DOHH2 (cell line): ENCODE results near the gene ZNF552.
A peak's percentile ranks its signal among the peaks of the same experiment; 100 is the strongest.

Experiments
- H3F3A ChIP-seq: fragments of 200-600 bp; sonication (generic), shearing (Covaris generic); 2 replicates; pipeline ENCODE4 v1.6.0; 2016; ENCODE audit warnings: antibody characterized with exemption, mild to moderate bottlenecking; ENCODE audit not compliant: control insufficient read depth, insufficient read depth
- H3K27ac ChIP-seq: fragments of 200-600 bp; sonication (generic); 2 replicates; pipeline ENCODE4 v1.5.1; 2014; ENCODE audit warnings: low read depth, mild to moderate bottlenecking, low read length, moderate library complexity
- H3K27me3 ChIP-seq: fragments of 200-600 bp; sonication (generic); 2 replicates; pipeline ENCODE4 v1.6.1; 2014; ENCODE audit warnings: mild to moderate bottlenecking, low read length, mixed read lengths; ENCODE audit not compliant: control insufficient read depth
- H3K36me3 ChIP-seq: fragments of 200-600 bp; sonication (generic); 2 replicates; pipeline ENCODE4 v1.6.1; 2014; ENCODE audit warnings: mild to moderate bottlenecking, low read length, moderate library complexity, mixed read lengths; ENCODE audit not compliant: control insufficient read depth
- H3K4me1 ChIP-seq: fragments of 200-600 bp; sonication (generic); 2 replicates; pipeline ENCODE4 v1.6.1; 2014; ENCODE audit warnings: mild to moderate bottlenecking, low read length, mixed read lengths; ENCODE audit not compliant: control insufficient read depth
- H3K4me2 ChIP-seq: fragments of 200-600 bp; sonication (generic); 2 replicates; pipeline ENCODE4 v1.6.0; 2014; ENCODE audit warnings: mild to moderate bottlenecking, low read length, moderate library complexity
- H3K4me3 ChIP-seq: fragments of 200-600 bp; sonication (generic); 2 replicates; pipeline ENCODE4 v1.5.1; 2014; ENCODE audit warnings: mild to moderate bottlenecking, low read length, mixed read lengths
- H3K79me2 ChIP-seq: fragments of 200-600 bp; sonication (generic); 2 replicates; pipeline ENCODE4 v1.6.1; 2014; ENCODE audit warnings: mild to moderate bottlenecking, low read length, mixed read lengths; ENCODE audit not compliant: control insufficient read depth
- H3K9me2 ChIP-seq: fragments of 200-600 bp; sonication (generic); replicated peaks from 2 replicates; pipeline ENCODE4 v1.6.1; 2014; ENCODE audit warnings: mild to moderate bottlenecking, low read length, mixed read lengths; ENCODE audit not compliant: control insufficient read depth
- H3K9me3 ChIP-seq: fragments of 200-600 bp; sonication (generic); 2 replicates; pipeline ENCODE4 v1.6.1; 2014; ENCODE audit warnings: antibody characterized with exemption, low read length, mixed read lengths; ENCODE audit not compliant: control insufficient read depth, insufficient read depth
- H4K20me1 ChIP-seq: fragments of 200-600 bp; sonication (generic); 2 replicates; pipeline ENCODE4 v1.6.0; 2014; ENCODE audit warnings: low read depth, mild to moderate bottlenecking, antibody characterized with exemption, low read length, moderate library complexity; ENCODE audit not compliant: control insufficient read depth, insufficient read depth
- CTCF ChIP-seq: fragments of 200-600 bp; sonication (generic); IDR thresholded peaks from one replicate; pipeline ENCODE4 v1.5.1; 2014; ENCODE audit warnings: antibody characterized with exemption, mild to moderate bottlenecking, low read depth, low read length; ENCODE audit not compliant: poor library complexity, severe bottlenecking
- EZH2phosphoT487 ChIP-seq: fragments of 200-600 bp; sonication (generic); IDR thresholded peaks from 2 replicates; pipeline ENCODE4 v1.6.1; 2017; ENCODE audit warnings: borderline replicate concordance, mild to moderate bottlenecking, antibody characterized with exemption, low read length, moderate library complexity, mixed read lengths

Gene ZNF552

GRCh38 chr19:57820599-57820998 lies 5.9 kb upstream of the ZNF552 start:
- no peaks in the 10 kb centered on the region for H3F3A ChIP-seq
- peak overlapping the region; percentile 95 for H3K4me3 ChIP-seq
- H4K20me1 ChIP-seq, result no peaks in the 10 kb centered on the region
- H3K27ac ChIP-seq, result no peak overlapping the region
- H3K9me2 ChIP-seq, result no peaks in the 10 kb centered on the region
- H3K4me1 ChIP-seq, result peaks cover 15% of the 10 kb centered on the region
- peaks cover 51% of the 10 kb centered on the region for H3K36me3 ChIP-seq
- peak overlapping the region; percentile 73 for H3K4me2 ChIP-seq
- H3K27me3 ChIP-seq, result no peaks in the 10 kb centered on the region
- H3K9me3 ChIP-seq, result peaks cover 3% of the 10 kb centered on the region; the same call in 1 of the 2 replicates
- TF ChIP-seq CTCF (no peak), EZH2phosphoT487 (no peak)
- H3K79me2 ChIP-seq, result peaks cover 67% of the 10 kb centered on the region

GRCh38 chr19:57819475-57820148 lies 4.9 kb upstream of the ZNF552 start:
- H3K4me2 ChIP-seq, result peak overlapping the region; percentile 73
- H3K36me3 ChIP-seq, result peaks cover 41% of the 10 kb centered on the region
- H3K9me2 ChIP-seq, result no peaks in the 10 kb centered on the region
- peaks cover 57% of the 10 kb centered on the region for H3K79me2 ChIP-seq
- no peaks in the 10 kb centered on the region for H4K20me1 ChIP-seq
- TF ChIP-seq EZH2phosphoT487, result no peak
- TF ChIP-seq CTCF, result no peak
- H3F3A ChIP-seq, result no peaks in the 10 kb centered on the region
- peak overlapping the region; percentile 95 for H3K4me3 ChIP-seq
- no peaks in the 10 kb centered on the region for H3K27me3 ChIP-seq
- peaks cover 20% of the 10 kb centered on the region for H3K4me1 ChIP-seq
- peak overlapping the region; percentile 56 for H3K27ac ChIP-seq
- H3K9me3 ChIP-seq, result no peaks in the 10 kb centered on the region; the same call in 1 of the 2 replicates

GRCh38 chr19:57818378-57818777 lies 3.7 kb upstream of the ZNF552 start:
- H3K4me2 ChIP-seq, result peak overlapping the region; percentile 73
- peaks cover 29% of the 10 kb centered on the region for H3K36me3 ChIP-seq
- H3K4me3 ChIP-seq, result peak overlapping the region; percentile 95
- peaks cover 25% of the 10 kb centered on the region for H3K4me1 ChIP-seq
- no peak overlapping the region for H3K27ac ChIP-seq
- H3K9me3 ChIP-seq, result no peaks in the 10 kb centered on the region; the same call in 1 of the 2 replicates
- TF ChIP-seq CTCF (no peak), EZH2phosphoT487 (no peak)
- no peaks in the 10 kb centered on the region for H3K9me2 ChIP-seq
- H4K20me1 ChIP-seq, result no peaks in the 10 kb centered on the region
- H3K79me2 ChIP-seq, result peaks cover 55% of the 10 kb centered on the region
- H3K27me3 ChIP-seq, result no peaks in the 10 kb centered on the region
- H3F3A ChIP-seq, result no peaks in the 10 kb centered on the region
